GM19463 (cell line): ENCODE results near the gene HAP1.

Experiments
- ATAC-seq: cut with Tn5 transposase; IDR thresholded peaks from one replicate; pipeline ENCODE4 v1.9.1; 2021; ENCODE audit warnings: mild to moderate bottlenecking, moderate library complexity; ENCODE audit not compliant: unreplicated experiment

HAP1 gene

DNA sequence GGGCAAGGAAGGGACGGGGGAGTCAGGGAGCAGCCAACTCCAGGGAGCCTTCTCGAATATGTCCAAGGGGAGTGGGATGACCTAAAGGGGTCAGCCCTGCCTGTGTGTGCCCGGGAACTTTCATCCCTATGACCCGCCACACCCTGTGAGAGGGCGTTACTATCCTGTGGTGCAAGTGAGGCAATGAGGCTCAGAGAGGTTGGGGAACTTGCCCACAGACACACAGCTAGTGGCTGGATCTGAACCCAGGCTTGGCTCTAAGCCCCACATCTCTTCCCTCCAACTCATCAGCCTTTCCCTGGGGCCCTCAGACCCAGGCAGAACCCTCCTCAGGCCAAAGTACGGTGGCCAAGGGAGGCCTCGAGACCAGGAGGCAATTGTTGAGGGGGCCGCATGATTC is 28.9 kb upstream of the HAP1 start:
- no peak for ATAC-seq

DNA sequence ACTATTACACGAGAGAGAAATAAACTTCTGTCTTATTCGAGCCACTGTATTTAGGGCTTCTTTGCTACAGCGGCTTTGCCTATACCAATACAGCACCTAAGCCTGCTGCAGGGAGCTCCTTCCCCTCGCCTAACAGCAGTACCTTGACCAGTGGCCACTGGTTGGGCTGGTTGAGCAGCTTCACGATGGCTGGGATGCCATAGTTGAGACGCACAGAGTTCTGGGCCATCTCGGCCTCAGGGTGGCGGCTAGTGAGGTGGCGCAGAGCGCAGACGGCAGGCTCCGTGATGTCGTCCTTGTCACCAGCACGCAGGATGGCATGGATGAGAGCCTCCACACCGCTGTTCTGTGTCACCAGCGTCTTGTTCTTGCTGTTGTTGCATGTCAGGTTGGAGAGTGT is 28.4 kb upstream of the HAP1 start:
- no peak for ATAC-seq

DNA sequence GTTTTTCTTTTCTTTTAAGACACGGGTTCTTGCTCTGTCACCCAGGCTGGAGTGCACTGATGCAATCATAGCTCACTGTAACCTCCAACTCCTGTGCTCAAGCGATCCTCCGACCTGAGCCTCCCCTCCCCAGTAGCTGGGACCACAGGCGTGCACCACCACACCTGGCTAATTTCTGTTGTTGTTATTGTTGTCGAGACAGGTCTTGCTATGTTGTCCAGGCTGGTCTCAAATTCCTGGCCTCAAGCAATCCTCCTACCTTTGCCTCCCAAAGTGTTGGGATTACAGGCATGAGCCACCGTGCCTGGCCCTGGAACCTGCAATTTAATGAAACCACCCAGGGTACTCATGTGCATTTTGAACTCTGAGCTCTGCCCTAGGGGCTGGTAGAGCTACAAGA is 27.9 kb upstream of the HAP1 start:
- ATAC-seq = no peak

DNA sequence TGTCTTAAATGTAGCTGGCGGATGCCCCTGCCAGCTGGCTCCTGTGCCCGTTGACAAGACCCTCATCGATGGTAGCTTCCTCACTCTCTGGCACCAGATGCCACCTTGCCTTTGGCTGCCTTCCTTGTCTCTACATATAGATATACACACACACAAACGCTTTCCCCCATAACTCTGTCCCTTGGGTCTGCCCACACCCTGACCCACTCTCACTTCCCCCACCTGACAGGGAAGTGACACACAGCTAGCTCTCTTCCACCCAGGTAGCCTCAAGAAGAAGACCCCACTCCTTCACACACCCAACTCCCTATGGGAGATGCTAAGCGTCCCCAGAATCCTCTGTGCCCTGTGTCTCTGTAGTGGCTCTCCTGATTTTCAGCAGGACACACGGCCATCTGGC is 26.4 kb upstream of the HAP1 start:
- no peak for ATAC-seq

DNA sequence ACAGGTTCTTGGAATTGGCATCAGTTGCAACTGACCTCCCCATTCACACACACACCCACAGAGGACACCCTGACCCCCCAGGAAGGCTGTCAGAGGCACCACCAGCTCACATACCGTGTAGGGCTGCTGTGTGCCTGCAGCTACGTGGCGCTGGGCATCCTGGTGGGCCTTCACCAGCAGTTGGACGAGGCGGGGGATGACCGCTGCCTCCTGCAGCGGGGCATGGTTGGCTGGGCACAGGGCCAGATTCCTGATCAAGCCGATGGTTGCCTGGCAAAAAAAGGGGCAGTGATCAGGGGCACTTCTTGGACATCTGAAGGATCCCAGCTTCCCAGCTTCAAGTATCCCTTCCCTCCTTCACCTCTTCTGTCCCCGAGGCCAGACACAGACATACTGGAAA is 24.2 kb upstream of the HAP1 start:
- ATAC-seq = no peak

DNA sequence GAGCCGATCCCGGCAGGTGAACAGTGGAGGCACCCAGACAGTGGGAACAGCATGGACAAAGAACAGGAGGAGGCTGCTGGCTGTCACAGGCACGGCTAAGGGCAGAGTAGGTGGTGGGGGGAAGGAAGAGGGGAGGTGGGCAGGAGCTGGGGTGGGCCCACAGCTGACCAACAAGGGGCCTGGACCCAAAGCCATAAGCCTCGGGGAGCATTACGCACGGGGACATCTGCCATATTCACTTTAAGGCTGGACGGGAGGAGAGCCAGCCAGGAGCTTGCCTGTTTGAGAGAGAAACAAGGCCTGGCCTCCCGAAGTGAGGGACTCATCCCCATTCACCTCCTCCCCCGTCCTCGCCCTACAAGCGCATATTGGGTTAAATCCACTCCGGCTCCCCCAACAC is 19.6 kb upstream of the HAP1 start:
- no peak for ATAC-seq

DNA sequence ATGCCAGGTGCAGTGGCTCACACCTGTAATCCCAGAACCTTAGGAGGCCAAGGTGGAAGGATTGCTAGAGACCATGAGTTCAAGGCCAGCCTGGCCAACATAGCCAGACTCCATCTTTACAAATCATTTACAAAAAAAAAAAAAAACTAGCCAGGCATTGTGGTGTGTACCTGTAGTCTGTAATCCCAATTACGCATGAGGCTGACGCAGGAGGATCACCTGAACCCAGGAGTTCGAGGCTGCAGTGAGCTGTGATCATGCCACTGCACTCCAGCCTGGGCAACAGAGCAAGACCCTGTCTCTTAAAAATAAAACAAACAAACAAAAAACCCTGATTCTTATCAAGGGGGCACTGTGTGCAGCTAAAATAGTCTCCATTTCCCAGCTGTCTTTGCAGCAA is 16.8 kb upstream of the HAP1 start:
- no peak for ATAC-seq

DNA sequence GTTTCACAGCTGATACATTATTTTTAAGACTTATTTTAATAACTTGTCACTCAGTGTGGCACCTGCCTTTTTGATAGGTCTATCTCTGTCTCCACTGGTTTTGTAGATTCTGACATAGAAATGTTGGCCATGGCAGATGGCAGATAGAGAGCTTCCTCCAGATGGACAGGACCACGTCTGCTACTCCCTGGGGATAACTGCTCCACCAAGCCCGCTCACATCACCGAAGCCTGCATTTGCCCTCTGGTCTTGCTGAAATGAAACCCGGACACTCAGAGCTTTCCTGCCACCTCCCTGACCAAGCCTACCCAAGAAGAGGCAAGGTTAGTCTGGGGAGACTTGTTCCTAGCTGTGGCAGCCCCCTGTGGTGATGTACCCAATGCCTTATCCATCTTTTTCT is 16.4 kb upstream of the HAP1 start:
- no peak for ATAC-seq

DNA sequence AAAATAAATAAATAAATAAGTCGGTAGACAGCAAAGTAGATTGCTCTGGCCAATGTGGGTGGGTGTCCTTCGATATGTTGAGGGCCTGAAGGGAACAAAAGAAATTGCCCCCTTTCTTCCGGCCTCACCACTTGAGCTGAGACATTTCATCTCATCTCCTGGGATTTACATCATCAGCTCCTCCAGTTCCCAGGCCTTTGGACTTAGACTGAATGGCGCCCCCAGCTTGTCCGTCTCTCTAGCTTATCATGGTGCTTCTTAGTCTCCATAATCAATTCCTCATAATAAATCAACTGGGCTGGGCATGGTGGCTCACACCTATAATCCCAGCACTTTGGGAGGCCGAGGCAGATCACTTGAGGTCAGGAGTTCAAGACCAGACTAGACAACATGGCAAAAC is 13.8 kb upstream of the HAP1 start:
- no peak for ATAC-seq

DNA sequence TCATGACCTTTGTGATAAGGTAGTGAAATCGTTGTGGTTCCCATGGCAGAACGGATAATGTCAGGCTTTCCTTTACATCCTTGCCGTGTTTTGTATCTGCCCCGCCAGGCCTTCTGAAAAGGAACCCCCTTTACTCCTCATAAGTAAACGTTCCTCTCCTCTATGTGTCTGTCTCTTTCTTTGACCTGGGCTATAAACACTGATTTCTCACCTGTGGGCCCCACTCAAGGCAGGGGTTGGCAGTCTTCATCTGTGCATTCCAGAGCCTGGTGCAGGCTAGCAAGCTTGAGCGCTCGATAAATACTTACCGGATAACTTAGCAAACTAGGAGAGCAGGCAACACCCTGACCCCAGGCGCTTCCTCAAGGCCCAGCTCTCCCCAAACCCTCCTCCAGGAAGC is 7.3 kb upstream of the HAP1 start:
- ATAC-seq = no peak

DNA sequence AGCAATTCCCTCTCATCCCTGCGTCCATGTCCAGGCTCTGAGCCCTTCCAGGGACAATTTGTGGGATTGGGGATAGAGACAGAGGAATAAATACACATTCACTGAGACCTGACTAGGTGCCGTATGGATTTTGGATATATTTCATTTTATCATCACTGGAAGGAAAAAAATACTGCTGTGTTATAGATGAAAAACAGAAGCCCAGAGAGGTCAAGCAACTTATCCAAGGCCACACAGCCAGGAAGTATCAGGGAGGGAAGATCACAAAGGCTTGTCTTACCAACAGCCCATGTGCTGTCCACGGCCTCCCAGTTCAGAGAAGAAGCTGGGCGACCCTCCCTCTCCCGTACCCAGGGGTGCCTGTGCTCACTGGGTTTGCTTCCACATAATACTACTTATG is 6.1 kb upstream of the HAP1 start:
- no peak for ATAC-seq

DNA sequence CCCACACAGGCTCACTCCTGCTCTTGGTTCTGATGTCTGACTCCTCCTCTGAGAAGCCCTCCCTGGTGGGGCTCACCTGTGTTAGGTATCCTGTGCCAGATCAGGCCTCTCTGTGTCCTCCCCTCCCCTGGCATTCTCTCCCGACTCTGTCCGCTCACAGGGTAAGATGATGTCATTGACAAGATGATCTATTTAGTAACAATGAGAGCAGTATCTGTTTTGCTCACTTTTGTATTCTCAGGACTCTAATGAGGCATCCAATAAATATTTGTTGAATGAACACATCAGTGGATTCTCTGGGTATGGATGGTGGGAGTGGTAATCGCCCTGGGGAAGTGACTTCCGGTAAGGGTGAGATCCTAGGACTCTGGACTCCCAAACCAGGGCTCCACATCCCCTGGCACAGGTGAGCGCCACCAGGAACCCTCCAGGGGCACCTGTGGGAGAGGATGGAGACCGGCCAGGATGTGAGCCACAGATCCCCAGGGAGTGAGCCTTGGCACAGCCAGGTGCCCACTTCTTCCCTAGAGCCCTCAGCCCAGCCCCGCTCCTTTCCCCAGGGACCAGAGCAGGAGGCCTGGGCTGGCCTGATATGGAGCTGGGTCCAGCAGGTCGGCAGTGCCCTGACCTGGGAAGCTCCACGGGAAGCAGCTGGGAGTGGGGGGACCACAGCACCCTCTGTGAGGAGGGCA is 5.4 kb upstream of the HAP1 start:
- no peak for ATAC-seq

DNA sequence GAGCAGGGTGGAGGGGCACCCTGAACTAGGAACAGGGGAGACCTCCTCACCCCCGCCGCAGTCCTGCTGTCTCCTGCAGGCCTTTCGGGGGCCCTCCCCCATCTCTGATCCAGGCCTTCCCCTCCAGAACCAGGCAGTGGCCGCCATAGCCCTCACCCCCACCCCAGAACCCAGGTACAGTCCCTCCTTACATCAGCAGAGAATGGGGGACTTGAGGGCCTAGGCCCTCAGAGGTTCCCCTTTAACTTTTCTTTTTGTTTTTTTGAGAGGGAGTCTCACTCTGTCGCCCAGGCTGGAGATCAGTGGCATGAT is 4.3 kb upstream of the HAP1 start:
- no peak for ATAC-seq

DNA sequence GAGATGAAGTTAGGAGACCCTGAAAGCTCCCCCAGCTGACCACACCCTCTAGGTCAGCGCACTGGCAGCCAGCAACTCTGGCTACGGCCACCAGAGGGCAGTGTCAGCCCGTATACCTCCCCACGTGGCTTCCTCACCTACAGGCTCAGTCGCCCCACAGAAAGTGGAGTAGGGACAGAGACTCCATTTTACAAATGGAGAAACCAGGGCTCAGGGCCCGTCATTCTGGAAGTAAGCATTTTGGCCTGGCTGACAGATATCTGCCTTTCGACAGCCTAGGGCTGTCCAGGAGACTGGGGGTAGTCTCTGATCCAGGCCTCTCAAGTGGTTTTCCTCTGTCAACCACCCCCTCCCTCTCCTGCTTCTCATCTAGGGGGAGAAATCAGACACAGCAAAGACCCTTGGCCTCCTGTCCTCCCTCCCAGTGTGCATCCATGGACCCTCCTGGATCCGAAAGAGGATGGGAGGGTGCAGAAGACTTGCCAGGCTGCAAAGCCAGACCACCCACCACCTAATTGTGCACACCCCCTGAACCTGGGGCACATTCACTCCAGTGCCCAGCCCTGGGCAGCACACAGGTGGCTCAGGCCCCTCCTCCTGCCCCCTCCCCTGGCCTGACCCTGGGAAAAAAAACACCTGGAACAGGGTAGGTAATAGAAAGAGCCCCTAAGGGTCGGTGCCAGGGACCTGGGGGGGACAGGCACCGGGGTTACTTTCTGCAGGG is 3.8 kb upstream of the HAP1 start:
- peak; percentile 47 for ATAC-seq

DNA sequence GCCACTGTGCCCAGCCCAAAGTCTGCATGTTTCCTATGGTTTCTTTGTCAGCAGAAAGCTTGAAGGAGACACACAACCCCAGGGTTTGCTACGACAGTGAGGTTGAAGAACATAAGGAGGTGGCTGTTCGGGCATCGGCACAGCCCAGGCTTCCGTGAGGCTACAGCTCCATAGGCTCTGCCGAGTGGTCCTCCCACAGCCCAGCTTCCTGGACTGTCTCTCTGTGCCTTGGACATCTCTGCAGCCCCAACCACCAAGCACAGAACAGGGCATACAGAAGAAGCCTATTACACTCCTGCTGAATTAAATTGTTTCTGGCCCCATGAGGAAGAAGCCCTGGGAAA is 3.2 kb upstream of the HAP1 start:
- no peak for ATAC-seq

DNA sequence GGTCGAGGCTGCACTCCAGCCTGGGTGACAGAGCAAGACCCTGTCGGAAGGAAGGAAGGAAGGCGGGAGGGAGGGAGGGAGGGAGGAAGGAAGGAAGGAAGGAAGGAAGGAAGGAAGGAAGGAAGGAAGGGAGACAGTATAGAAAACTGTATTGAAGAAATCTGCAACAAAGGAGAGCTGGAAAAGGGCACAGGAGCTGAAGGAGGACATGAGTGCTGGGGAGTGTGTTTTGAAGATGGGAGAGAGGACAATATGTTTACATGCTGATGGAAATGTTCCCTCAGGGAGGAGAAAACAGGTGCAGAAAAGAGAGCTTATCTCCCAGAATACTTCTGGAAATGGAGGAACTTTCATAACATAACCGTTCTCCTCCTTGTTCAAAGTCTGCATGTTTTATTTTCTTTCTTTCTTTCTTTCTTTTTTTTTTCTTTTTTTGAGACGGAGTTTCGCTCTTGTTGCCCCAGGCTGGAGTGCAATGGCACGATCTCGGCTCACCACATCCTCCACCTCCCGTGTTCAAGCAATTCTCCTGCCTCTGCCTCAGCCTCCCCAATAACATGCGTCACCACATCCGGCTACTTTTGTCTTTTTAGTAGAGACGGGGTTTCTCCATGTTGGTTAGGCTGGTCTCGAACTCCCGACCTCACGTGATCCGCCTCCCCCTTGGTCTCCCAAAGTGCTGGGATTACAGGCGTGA is 2.7 kb upstream of the HAP1 start:
- ATAC-seq = no peak

DNA sequence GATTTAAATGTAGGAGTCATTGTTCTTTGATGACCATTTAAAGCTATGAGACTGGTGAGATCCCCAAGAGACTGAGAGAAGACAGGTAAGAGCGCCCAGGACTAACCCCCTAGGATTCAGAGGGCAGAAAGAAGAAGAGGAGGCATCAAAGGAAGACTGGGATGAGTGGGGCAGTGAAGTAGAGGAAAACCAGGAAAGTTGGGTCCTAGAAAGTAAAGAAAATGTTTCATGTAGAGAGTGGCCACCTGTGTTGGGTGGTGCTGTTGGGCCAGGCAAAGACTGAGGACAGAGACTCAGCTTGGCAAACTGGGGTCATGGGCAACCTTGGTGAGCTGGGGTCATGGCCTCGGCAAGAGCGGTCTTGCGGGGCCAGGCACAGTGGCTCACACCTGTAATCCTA is 1.3 kb upstream of the HAP1 start:
- no peak for ATAC-seq

DNA sequence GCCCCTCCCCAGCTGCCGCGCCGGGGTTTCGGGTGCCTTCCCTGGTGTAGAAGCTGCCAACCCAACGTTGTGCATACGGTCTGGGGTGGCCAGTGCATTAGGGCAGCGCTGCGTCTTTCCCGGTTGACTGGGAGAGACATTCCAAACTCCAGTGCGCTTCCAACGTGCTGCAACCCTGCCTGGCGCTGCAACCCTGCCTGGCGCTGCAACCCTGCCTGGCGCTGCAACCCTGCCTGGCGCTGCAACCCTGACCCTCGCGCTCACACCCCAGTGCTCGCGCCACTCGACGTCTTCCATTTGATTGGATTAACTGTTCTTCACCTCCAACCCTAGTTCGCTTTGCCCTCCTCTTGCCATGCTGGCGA is 488 bp upstream of the HAP1 start:
- ATAC-seq = no peak

DNA sequence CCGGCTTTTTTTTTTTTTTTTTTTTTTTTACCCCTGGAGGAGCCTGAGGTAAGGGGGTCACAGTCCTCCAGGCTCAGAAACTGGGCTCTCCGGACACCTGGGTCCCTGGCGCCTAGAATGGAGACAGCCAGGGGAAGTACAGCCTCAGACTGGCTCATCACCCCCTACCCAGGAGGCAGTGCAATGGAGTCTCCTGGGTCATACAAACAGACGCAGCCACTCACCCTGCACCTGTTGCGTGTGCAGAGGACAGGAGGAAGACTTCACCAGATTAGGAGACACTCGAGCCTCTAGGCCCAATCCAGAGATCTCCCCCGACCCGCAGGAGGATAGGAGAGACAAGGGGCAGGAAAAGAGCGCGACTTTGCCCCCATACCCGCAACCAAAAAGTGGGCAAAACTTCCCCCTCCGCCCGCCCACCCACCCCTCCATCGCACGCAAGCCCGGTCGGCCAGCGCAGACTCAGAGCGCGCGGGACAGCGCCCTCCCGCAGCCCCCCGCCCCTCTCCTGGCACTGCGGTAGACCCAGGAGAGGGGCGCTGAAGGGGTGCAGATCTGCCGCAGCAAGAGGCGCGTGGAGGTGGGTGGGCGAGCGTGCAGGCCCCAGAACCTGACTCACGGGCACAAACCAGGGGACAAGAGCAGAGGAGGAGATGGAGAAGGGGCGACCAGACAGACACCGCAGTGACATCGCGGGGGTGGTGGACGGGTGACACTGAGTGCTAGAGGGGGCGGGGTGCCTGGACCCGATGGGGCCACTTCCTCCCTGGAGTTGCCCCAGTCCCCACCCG is 900 bp downstream of the HAP1 start:
- ATAC-seq = no peak

DNA sequence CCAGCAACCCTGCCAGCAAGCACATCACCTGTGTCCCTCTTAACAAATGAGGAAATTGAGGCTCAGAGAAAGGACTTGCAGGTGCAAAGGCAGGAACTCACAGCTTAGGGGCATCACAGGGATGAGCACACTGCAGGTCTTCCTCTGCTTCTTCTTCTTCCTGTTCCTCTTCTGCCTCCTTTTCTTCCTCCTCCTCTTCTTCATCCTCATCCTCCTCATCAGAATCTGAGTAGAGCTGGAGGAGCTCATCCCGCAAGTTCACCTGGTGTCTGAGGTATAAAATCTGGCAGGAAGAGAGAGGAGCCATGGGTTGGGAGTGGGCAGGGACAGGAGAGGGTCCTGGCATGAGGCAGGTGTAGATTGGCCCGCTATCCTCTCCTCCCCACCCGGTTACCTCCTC is 2.6 kb downstream of the HAP1 start:
- no peak for ATAC-seq

DNA sequence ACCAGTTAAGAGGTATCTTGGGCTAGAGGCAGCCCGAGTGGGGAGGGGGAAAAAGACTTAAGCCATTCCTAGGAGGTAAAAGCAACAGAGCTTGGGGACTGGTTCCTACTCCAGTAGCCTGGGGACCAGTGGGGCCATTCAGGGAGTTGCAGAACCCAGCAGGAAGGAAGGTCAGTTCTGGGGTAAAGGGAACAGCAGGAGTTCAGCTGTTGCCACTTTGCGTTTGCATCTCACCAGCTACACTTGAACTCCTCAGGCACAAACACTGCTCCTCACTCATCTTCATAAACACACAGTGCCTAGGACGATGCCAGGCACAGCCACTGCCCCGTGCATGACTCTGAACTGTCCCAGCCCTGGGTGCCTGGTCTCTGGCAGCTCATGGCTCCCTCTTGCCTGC is 4.0 kb downstream of the HAP1 start:
- no peak for ATAC-seq

DNA sequence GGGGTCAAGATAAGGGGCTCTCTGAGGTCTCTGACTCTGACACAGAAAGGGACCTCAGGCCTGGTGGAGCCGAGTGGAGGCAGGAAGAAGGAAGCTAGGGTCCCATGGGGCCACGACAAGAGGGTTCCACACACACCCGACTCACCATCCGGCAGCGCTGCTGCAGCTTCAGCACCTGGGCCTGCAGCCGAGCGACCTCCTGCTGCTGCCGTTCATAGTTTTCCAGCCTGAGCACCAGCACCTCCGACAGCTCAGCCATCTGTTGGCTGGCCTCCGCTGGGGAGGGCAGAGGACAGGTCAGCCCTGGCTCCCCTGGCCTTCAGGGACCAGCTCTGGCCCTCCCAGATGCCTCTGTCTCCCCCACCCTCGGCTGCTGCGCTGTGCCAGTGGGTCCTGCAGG is 6.4 kb downstream of the HAP1 start:
- ATAC-seq = no peak
